ENCODE measurements around the gene PLK4. TPM values are rescaled to one million over a fixed set of nuclear protein-coding genes. Genes with fewer than 3 reads are reported as not detected.

PLK4 gene
- total RNA-seq, 1 donor from 2014 or later = 83.9 TPM

- Mint-ChIP-seq H3K4me1 (no peaks in the 10 kb centered on the region), H3K36me3 (peaks cover 30% of the 10 kb centered on the region), H3K9me3 (peaks cover 31% of the 10 kb centered on the region), H3K27ac (no peak overlapping the region), H3K27me3 (ENCODE audit: insufficient read depth, low read depth) (no peaks in the 10 kb centered on the region), H3K4me3 (no peak overlapping the region)
- no peak for DNase-seq (ENCODE audit: low spot score)
- H3K9ac ChIP-seq = no peak overlapping the region
- no peak overlapping the region for H3K4me2 ChIP-seq
- no peak overlapping the region for H3K27ac ChIP-seq
- no peak overlapping the region for H3K4me3 ChIP-seq
- no peaks in the 10 kb centered on the region for H3K27me3 ChIP-seq
- no peaks in the 10 kb centered on the region for H4K20me1 ChIP-seq (ENCODE audit: low read depth)
- peaks cover 11% of the 10 kb centered on the region for H3F3A ChIP-seq (ENCODE audit: low read depth)
- peaks cover 28% of the 10 kb centered on the region for H3K79me2 ChIP-seq (ENCODE audit: low read depth)
- H3K9me3 ChIP-seq (ENCODE audit: low read depth) = peaks cover 3% of the 10 kb centered on the region
- H3K4me1 ChIP-seq = peaks cover 4% of the 10 kb centered on the region
- peaks cover 3% of the 10 kb centered on the region for H3K36me3 ChIP-seq
- H2AFZ ChIP-seq (replicated peaks) = no peak overlapping the region
- TF ChIP-seq EZH2 (IDR thresholded peaks at IDR 0.05) (no peak), EZH2phosphoT487 (IDR thresholded peaks at IDR 0.05) (no peak), CTCF (IDR thresholded peaks at IDR 0.05) (no peak)
Observed at GRCh38 chr4:127844601-127845116, 36.0 kb upstream of the PLK4 start.

GRCh38 chr4:127846061-127846460, 34.6 kb upstream of the PLK4 start:
- H3K27ac ChIP-seq = peak overlapping the region; percentile 4
- H3K4me3 ChIP-seq = no peak overlapping the region
- H3K9me3 ChIP-seq (ENCODE audit: low read depth) = peaks cover 11% of the 10 kb centered on the region
- H3K4me3 Mint-ChIP-seq = no peak overlapping the region
- no peak overlapping the region for H2AFZ ChIP-seq (replicated peaks)
- H3K36me3 Mint-ChIP-seq = peaks cover 38% of the 10 kb centered on the region
- H3K4me1 Mint-ChIP-seq = no peaks in the 10 kb centered on the region
- H3K27me3 Mint-ChIP-seq (ENCODE audit: insufficient read depth, low read depth) = no peaks in the 10 kb centered on the region
- no peak overlapping the region for H3K9ac ChIP-seq
- H3K27ac Mint-ChIP-seq = no peak overlapping the region
- H3K79me2 ChIP-seq (ENCODE audit: low read depth) = peaks cover 42% of the 10 kb centered on the region
- peaks cover 43% of the 10 kb centered on the region for H3K9me3 Mint-ChIP-seq
- H3K36me3 ChIP-seq = peaks cover 6% of the 10 kb centered on the region
- peaks cover 4% of the 10 kb centered on the region for H3K4me1 ChIP-seq
- H3F3A ChIP-seq (ENCODE audit: low read depth) = peaks cover 11% of the 10 kb centered on the region
- H3K27me3 ChIP-seq = no peaks in the 10 kb centered on the region
- TF ChIP-seq EZH2 (IDR thresholded peaks at IDR 0.05) = no peak
- no peak for TF ChIP-seq EZH2phosphoT487 (IDR thresholded peaks at IDR 0.05)
- TF ChIP-seq CTCF (IDR thresholded peaks at IDR 0.05) = no peak
- no peaks in the 10 kb centered on the region for H4K20me1 ChIP-seq (ENCODE audit: low read depth)
- DNase-seq (ENCODE audit: low spot score) = no peak
- H3K4me2 ChIP-seq = no peak overlapping the region

DNA sequence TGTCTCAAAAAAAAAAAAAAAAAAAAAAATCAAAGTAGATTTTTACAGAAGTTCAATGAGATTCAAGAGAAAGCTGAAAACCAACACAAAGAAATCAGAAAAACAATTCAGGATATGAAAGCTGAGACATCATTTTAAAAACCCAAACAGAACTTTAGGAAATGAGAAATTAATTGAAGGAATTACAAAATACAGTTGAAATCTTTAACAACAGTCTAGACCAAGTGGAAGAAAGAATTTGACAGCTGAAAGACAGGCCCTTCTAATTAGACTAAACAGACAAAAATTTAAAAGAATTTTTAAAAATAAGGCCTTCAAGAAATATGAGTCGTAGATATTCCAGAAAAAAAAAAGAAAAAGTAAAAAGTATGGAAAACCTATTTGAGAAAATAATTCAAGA, 33.9 kb upstream of the PLK4 start:
- Histone ChIP-seq H3K9me3 (ENCODE audit: low read depth) (peaks cover 11% of the 10 kb centered on the region), H3K4me1 (peaks cover 4% of the 10 kb centered on the region), H3K4me2 (no peak overlapping the region), H3K79me2 (ENCODE audit: low read depth) (peaks cover 47% of the 10 kb centered on the region), H3K27me3 (no peaks in the 10 kb centered on the region), H3K9ac (no peak overlapping the region), H2AFZ (replicated peaks) (no peak overlapping the region), H3F3A (ENCODE audit: low read depth) (peaks cover 11% of the 10 kb centered on the region), H4K20me1 (ENCODE audit: low read depth) (no peaks in the 10 kb centered on the region), H3K4me3 (no peak overlapping the region), H3K36me3 (peaks cover 6% of the 10 kb centered on the region), H3K27ac (peak overlapping the region; percentile 4)
- TF ChIP-seq EZH2phosphoT487 (IDR thresholded peaks at IDR 0.05) (no peak), EZH2 (IDR thresholded peaks at IDR 0.05) (no peak), CTCF (IDR thresholded peaks at IDR 0.05) (no peak)
- peaks cover 38% of the 10 kb centered on the region for H3K36me3 Mint-ChIP-seq
- no peak for DNase-seq (ENCODE audit: low spot score)
- H3K4me1 Mint-ChIP-seq = no peaks in the 10 kb centered on the region
- H3K27me3 Mint-ChIP-seq (ENCODE audit: insufficient read depth, low read depth) = no peaks in the 10 kb centered on the region
- H3K27ac Mint-ChIP-seq = no peak overlapping the region
- no peak overlapping the region for H3K4me3 Mint-ChIP-seq
- H3K9me3 Mint-ChIP-seq = peaks cover 50% of the 10 kb centered on the region

Data from neural progenitor cell (in vitro differentiated cells).